ENCODE measurements around the gene KDM7A.
"Not testable (repeated sequence)": the region's sequence is repeated elsewhere in the genome, so short reads cannot be mapped to it uniquely, and the experiment has no call there.

KDM7A gene

GRCh38 chr7:140156460-140157080, 20.2 kb downstream of the KDM7A start:
- no peak for DNase-seq

GRCh38 chr7:140155428-140155827, 21.4 kb downstream of the KDM7A start:
- DNase-seq: no peak

- DNase-seq: peak; percentile 10
These were observed 23.1 kb downstream of the KDM7A start for GRCh38 chr7:140153666-140154161.

- DNase-seq: no peak
These were observed 30.2 kb downstream of the KDM7A start for GRCh38 chr7:140146574-140146973.

- DNase-seq: no peak
These were observed 31.1 kb downstream of the KDM7A start for GRCh38 chr7:140145709-140146108.

GRCh38 chr7:140144821-140145220, 32.0 kb downstream of the KDM7A start:
- no peak for DNase-seq

- no peak for DNase-seq
These were observed 32.8 kb downstream of the KDM7A start for GRCh38 chr7:140143997-140144396.

- no peak for DNase-seq
These were observed 34.8 kb downstream of the KDM7A start for GRCh38 chr7:140142031-140142430.

- DNase-seq: no peak
These were observed 35.5 kb downstream of the KDM7A start for GRCh38 chr7:140141256-140141655.

GRCh38 chr7:140137078-140137477, 39.7 kb downstream of the KDM7A start:
- no peak for DNase-seq

GRCh38 chr7:140136073-140136472, 40.7 kb downstream of the KDM7A start:
- DNase-seq: no peak

- no peak for DNase-seq
These were observed 42.7 kb downstream of the KDM7A start for GRCh38 chr7:140134039-140134438.

GRCh38 chr7:140127360-140128127, 49.2 kb downstream of the KDM7A start:
- DNase-seq: no peak

- DNase-seq: no peak
These were observed 50.2 kb downstream of the KDM7A start for GRCh38 chr7:140126435-140127034.

GRCh38 chr7:140122965-140123364, 53.8 kb downstream of the KDM7A start:
- no peak for DNase-seq

GRCh38 chr7:140121326-140121725, 55.5 kb downstream of the KDM7A start:
- no peak for DNase-seq

GRCh38 chr7:140114817-140115216, 62.0 kb downstream of the KDM7A start:
- DNase-seq: not testable (repeated sequence)

- DNase-seq: not testable (repeated sequence)
These were observed 68.0 kb downstream of the KDM7A start for GRCh38 chr7:140108777-140109176.

- no peak for DNase-seq
These were observed 80.3 kb downstream of the KDM7A start for GRCh38 chr7:140096459-140096858.

GRCh38 chr7:140093375-140093774, 83.4 kb downstream of the KDM7A start:
- DNase-seq: no peak

GRCh38 chr7:140085447-140085846, 91.3 kb downstream of the KDM7A start:
- no peak for DNase-seq

- no peak for DNase-seq
These were observed 91.8 kb downstream of the KDM7A start for GRCh38 chr7:140084972-140085371.

- DNase-seq: no peak
These were observed 92.6 kb downstream of the KDM7A start for GRCh38 chr7:140084142-140084655.

- DNase-seq: no peak
These were observed 94.0 kb downstream of the KDM7A start for GRCh38 chr7:140082770-140083169.
